HFFc6 (cell line): Measurements from ENCODE around the gene PSTPIP2. TPM values are rescaled to one million over a fixed set of nuclear protein-coding genes. Genes with fewer than 3 reads are reported as not detected.

Experiments used
- DNase-seq: peaks from one replicate; pipeline ENCODE4 v3.0.0-alpha.2; 2018
- H3K27ac Mint-ChIP-seq: 2 replicates; pipeline ENCODE4 v1.8.0; 2020; ENCODE audit warnings: mild to moderate bottlenecking, mixed read lengths
- H3K27me3 Mint-ChIP-seq: 2 replicates; pipeline ENCODE4 v1.8.0; 2021; ENCODE audit warnings: mild to moderate bottlenecking, moderate library complexity, mixed read lengths; ENCODE audit not compliant: insufficient read depth
- H3K36me3 Mint-ChIP-seq: 2 replicates; pipeline ENCODE4 v1.8.0; 2021; ENCODE audit warnings: low read depth, mixed read lengths
- H3K4me1 Mint-ChIP-seq: 2 replicates; pipeline ENCODE4 v1.8.0; 2020; ENCODE audit warnings: low read depth, mixed read lengths
- H3K4me3 Mint-ChIP-seq: 2 replicates; pipeline ENCODE4 v1.8.0; 2020; ENCODE audit warnings: mild to moderate bottlenecking, moderate library complexity, mixed read lengths
- H3K9me3 Mint-ChIP-seq: 2 replicates; pipeline ENCODE4 v1.8.0; 2020; ENCODE audit warnings: mild to moderate bottlenecking, mixed read lengths
- total RNA-seq, 6 experiments: library from RNA; stranded (reverse); fragmentation: NEBNext Ultra II Directional; extraction: Animal tissue kit (Norgen Biotek cat#: 25700); gene quantifications; 2 replicates in 1 of 6; 3 replicates in 5 of 6; pipeline ENCODE4 v1.2.3, GENCODE V29; 2021
- TF ChIP-seq, protein P1 (sequence below): fragments of 200-600 bp; sonication (generic); IDR thresholded peaks from 2 replicates; pipeline ENCODE4 v1.5.0; 2021; ENCODE audit warnings: antibody characterized with exemption, mild to moderate bottlenecking

PSTPIP2 gene
- total RNA-seq, 6 experiments from 2014 or later: 7.8 to 10.4 (median 8.7) TPM

GRCh38 chr18:46072959-46073358, 899 bp upstream of the PSTPIP2 start:
- Mint-ChIP-seq H3K36me3 (no peaks in the 10 kb centered on the region), H3K27ac (no peak overlapping the region), H3K4me3 (peak overlapping the region; percentile 85), H3K27me3 (no peaks in the 10 kb centered on the region), H3K4me1 (peaks cover 49% of the 10 kb centered on the region), H3K9me3 (no peaks in the 10 kb centered on the region)
- TF ChIP-seq, protein P1, sequence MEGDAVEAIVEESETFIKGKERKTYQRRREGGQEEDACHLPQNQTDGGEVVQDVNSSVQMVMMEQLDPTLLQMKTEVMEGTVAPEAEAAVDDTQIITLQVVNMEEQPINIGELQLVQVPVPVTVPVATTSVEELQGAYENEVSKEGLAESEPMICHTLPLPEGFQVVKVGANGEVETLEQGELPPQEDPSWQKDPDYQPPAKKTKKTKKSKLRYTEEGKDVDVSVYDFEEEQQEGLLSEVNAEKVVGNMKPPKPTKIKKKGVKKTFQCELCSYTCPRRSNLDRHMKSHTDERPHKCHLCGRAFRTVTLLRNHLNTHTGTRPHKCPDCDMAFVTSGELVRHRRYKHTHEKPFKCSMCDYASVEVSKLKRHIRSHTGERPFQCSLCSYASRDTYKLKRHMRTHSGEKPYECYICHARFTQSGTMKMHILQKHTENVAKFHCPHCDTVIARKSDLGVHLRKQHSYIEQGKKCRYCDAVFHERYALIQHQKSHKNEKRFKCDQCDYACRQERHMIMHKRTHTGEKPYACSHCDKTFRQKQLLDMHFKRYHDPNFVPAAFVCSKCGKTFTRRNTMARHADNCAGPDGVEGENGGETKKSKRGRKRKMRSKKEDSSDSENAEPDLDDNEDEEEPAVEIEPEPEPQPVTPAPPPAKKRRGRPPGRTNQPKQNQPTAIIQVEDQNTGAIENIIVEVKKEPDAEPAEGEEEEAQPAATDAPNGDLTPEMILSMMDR: no peak
- no peak for DNase-seq

- Mint-ChIP-seq H3K36me3 (0 out of 2 replicates have a peak, but pooled peaks cover 4% of the 10 kb centered on the region), H3K27me3 (no peaks in the 10 kb centered on the region), H3K4me3 (peak overlapping the region; percentile 85), H3K9me3 (no peaks in the 10 kb centered on the region), H3K27ac (no peak overlapping the region), H3K4me1 (peaks cover 49% of the 10 kb centered on the region)
- TF ChIP-seq, protein P1: peak; percentile 37
- no peak for DNase-seq
Measured at GRCh38 chr18:46072376-46072867, 362 bp upstream of the PSTPIP2 start.

GRCh38 chr18:46070815-46071652, 1.0 kb downstream of the PSTPIP2 start:
- peak overlapping the region; percentile 43; the same call in 1 of the 2 replicates for H3K27ac Mint-ChIP-seq
- 0 out of 2 replicates have a peak, but pooled peaks cover 4% of the 10 kb centered on the region for H3K36me3 Mint-ChIP-seq
- H3K4me3 Mint-ChIP-seq: peak overlapping the region; percentile 84
- H3K9me3 Mint-ChIP-seq: no peaks in the 10 kb centered on the region
- no peak for DNase-seq
- no peaks in the 10 kb centered on the region; the same call in 1 of the 2 replicates for H3K27me3 Mint-ChIP-seq
- TF ChIP-seq, protein P1: no peak
- peaks cover 49% of the 10 kb centered on the region for H3K4me1 Mint-ChIP-seq

DNA sequence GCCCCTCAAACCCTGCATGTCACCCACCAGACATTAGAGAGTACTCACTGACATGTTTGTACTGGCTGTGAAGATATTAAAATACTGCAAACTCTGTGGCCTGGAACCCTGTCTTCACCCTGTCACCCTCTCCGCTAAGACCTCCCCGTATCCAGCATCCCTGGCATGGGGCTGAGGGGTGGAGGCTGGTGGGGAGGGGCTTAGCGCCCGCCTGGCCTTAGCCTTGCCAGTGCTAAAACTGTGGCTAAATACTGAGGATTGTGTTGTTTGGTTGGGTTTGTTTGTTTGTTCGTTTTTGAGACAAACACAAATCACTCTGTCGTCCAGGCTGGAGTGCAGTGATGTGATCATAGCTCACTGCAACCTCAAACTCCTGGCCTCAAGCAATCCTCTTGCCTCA, 1.8 kb downstream of the PSTPIP2 start:
- H3K9me3 Mint-ChIP-seq: no peaks in the 10 kb centered on the region
- DNase-seq: no peak
- no peaks in the 10 kb centered on the region; the same call in 1 of the 2 replicates for H3K27me3 Mint-ChIP-seq
- no peak overlapping the region for H3K27ac Mint-ChIP-seq
- H3K4me1 Mint-ChIP-seq: peaks cover 49% of the 10 kb centered on the region
- 0 out of 2 replicates have a peak, but pooled peaks cover 4% of the 10 kb centered on the region for H3K36me3 Mint-ChIP-seq
- TF ChIP-seq, protein P1: no peak
- H3K4me3 Mint-ChIP-seq: no peak overlapping the region

DNA sequence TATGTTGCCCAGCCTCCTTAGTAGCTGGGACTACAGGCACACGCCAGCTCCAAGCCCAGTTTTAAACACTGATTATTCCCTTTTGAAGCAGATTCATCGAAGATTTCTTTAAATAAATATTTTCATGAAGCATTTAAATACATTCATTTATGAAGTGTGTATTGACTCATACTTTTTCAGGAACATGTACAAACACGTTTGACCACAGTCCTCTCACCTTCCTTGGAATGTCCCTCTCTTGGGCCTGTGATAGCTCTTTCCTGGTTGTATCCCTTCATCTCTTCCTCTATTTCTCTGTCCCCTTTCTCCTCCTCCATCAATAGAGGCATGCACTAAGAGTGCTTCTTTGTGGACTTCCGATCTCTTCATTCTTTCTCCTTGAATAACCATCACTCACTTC, 2.5 kb downstream of the PSTPIP2 start:
- TF ChIP-seq, protein P1: no peak
- 0 out of 2 replicates have a peak, but pooled peaks cover 4% of the 10 kb centered on the region for H3K36me3 Mint-ChIP-seq
- no peaks in the 10 kb centered on the region; the same call in 1 of the 2 replicates for H3K27me3 Mint-ChIP-seq
- peaks cover 52% of the 10 kb centered on the region for H3K4me1 Mint-ChIP-seq
- H3K4me3 Mint-ChIP-seq: no peak overlapping the region
- H3K27ac Mint-ChIP-seq: peak overlapping the region; percentile 8
- H3K9me3 Mint-ChIP-seq: no peaks in the 10 kb centered on the region
- DNase-seq: no peak
